ENCODE measurements around the gene SPEG. TPM values are rescaled to one million over a fixed set of nuclear protein-coding genes. Genes with fewer than 3 reads are reported as not detected.

Gene SPEG
- total RNA-seq, 1 experiment from 2014 or later = 55.3 TPM

- Mint-ChIP-seq H3K9me3 (no peaks in the 10 kb centered on the region), H3K27ac (no peak overlapping the region), H3K4me1 (no peaks in the 10 kb centered on the region; the same call in 1 of the 2 replicates), H3K36me3 (no peaks in the 10 kb centered on the region), H3K27me3 (ENCODE audit: low read depth) (peaks cover 17% of the 10 kb centered on the region), H3K4me3 (no peak overlapping the region)
- POLR2A ChIA-PET = no interaction called here
- no peak for DNase-seq (ENCODE audit: low spot score)
- no peak for ATAC-seq
- CTCF ChIA-PET = interaction anchor here (0.6 to 1.2 kb wide), 2 partner anchors 23 to 98 kb away, joined by 3 read pairs; no protein-coding TSS in a partner anchor
- TF ChIP-seq ZSCAN18 (CRISPR knock-in tag; IDR thresholded peaks at IDR 0.05) (no peak), NFATC4 (CRISPR knock-in tag; IDR thresholded peaks at IDR 0.05) (no peak)
These were observed 9.2 kb upstream of the SPEG start for GRCh38 chr2:219425238-219426067.

GRCh38 chr2:219426068-219426443 lies 8.6 kb upstream of the SPEG start:
- ChIA-PET CTCF (no interaction called here), POLR2A (no interaction called here)
- Mint-ChIP-seq H3K27ac (no peak overlapping the region), H3K36me3 (no peaks in the 10 kb centered on the region), H3K9me3 (no peaks in the 10 kb centered on the region), H3K27me3 (ENCODE audit: low read depth) (peaks cover 11% of the 10 kb centered on the region), H3K4me3 (no peak overlapping the region), H3K4me1 (no peaks in the 10 kb centered on the region; the same call in 1 of the 2 replicates)
- no peak for ATAC-seq
- DNase-seq (ENCODE audit: low spot score) = no peak
- TF ChIP-seq, protein P1, sequence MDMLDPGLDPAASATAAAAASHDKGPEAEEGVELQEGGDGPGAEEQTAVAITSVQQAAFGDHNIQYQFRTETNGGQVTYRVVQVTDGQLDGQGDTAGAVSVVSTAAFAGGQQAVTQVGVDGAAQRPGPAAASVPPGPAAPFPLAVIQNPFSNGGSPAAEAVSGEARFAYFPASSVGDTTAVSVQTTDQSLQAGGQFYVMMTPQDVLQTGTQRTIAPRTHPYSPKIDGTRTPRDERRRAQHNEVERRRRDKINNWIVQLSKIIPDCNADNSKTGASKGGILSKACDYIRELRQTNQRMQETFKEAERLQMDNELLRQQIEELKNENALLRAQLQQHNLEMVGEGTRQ (CRISPR knock-in tag; IDR thresholded peaks at IDR 0.05) = no peak
- TF ChIP-seq ETV6 (CRISPR knock-in tag; IDR thresholded peaks at IDR 0.05) (no peak), ZNF671 (CRISPR knock-in tag; IDR thresholded peaks at IDR 0.05) (no peak), NR1H2 (CRISPR knock-in tag; IDR thresholded peaks at IDR 0.05) (no peak), ZNF317 (CRISPR knock-in tag; IDR thresholded peaks at IDR 0.05; ENCODE audit: borderline replicate concordance, low read depth) (no peak), ZNF423 (CRISPR knock-in tag; IDR thresholded peaks at IDR 0.05) (no peak), ZNF219 (CRISPR knock-in tag; IDR thresholded peaks at IDR 0.05; ENCODE audit: borderline replicate concordance) (no peak), MXD4 (CRISPR knock-in tag; IDR thresholded peaks at IDR 0.05; ENCODE audit: borderline replicate concordance) (no peak)
- TF ChIP-seq, protein P2, sequence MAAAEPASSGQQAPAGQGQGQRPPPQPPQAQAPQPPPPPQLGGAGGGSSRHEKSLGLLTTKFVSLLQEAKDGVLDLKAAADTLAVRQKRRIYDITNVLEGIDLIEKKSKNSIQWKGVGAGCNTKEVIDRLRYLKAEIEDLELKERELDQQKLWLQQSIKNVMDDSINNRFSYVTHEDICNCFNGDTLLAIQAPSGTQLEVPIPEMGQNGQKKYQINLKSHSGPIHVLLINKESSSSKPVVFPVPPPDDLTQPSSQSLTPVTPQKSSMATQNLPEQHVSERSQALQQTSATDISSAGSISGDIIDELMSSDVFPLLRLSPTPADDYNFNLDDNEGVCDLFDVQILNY (CRISPR knock-in tag; IDR thresholded peaks at IDR 0.05) = no peak
- TF ChIP-seq, protein P3, sequence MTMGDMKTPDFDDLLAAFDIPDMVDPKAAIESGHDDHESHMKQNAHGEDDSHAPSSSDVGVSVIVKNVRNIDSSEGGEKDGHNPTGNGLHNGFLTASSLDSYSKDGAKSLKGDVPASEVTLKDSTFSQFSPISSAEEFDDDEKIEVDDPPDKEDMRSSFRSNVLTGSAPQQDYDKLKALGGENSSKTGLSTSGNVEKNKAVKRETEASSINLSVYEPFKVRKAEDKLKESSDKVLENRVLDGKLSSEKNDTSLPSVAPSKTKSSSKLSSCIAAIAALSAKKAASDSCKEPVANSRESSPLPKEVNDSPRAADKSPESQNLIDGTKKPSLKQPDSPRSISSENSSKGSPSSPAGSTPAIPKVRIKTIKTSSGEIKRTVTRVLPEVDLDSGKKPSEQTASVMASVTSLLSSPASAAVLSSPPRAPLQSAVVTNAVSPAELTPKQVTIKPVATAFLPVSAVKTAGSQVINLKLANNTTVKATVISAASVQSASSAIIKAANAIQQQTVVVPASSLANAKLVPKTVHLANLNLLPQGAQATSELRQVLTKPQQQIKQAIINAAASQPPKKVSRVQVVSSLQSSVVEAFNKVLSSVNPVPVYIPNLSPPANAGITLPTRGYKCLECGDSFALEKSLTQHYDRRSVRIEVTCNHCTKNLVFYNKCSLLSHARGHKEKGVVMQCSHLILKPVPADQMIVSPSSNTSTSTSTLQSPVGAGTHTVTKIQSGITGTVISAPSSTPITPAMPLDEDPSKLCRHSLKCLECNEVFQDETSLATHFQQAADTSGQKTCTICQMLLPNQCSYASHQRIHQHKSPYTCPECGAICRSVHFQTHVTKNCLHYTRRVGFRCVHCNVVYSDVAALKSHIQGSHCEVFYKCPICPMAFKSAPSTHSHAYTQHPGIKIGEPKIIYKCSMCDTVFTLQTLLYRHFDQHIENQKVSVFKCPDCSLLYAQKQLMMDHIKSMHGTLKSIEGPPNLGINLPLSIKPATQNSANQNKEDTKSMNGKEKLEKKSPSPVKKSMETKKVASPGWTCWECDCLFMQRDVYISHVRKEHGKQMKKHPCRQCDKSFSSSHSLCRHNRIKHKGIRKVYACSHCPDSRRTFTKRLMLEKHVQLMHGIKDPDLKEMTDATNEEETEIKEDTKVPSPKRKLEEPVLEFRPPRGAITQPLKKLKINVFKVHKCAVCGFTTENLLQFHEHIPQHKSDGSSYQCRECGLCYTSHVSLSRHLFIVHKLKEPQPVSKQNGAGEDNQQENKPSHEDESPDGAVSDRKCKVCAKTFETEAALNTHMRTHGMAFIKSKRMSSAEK (CRISPR knock-in tag; IDR thresholded peaks at IDR 0.05; ENCODE audit: borderline replicate concordance) = no peak

GRCh38 chr2:219426534-219427136 lies 8.0 kb upstream of the SPEG start:
- DNase-seq (ENCODE audit: low spot score) (no peak), ATAC-seq (no peak)
- H3K27me3 Mint-ChIP-seq (ENCODE audit: low read depth) = peaks cover 8% of the 10 kb centered on the region
- H3K4me1 Mint-ChIP-seq = no peaks in the 10 kb centered on the region; the same call in 1 of the 2 replicates
- ChIA-PET POLR2A (no interaction called here), CTCF (interaction anchor here (2.6 kb wide), 1 partner anchor 32 kb away, joined by 14 read pairs; no protein-coding TSS in a partner anchor)
- H3K36me3 Mint-ChIP-seq = no peaks in the 10 kb centered on the region
- no peak overlapping the region for H3K4me3 Mint-ChIP-seq
- TF ChIP-seq GRHL2 (CRISPR knock-in tag; IDR thresholded peaks at IDR 0.05; ENCODE audit: insufficient replicate concordance, severe bottlenecking) = no peak
- TF ChIP-seq ETV6 (CRISPR knock-in tag; IDR thresholded peaks at IDR 0.05) = no peak
- TF ChIP-seq NFYB (CRISPR knock-in tag; conservative IDR thresholded peaks at IDR 0.05; ENCODE audit: low read depth) = no peak
- no peak for TF ChIP-seq SP1 (CRISPR knock-in tag; conservative IDR thresholded peaks at IDR 0.05)
- TF ChIP-seq ATF3 (CRISPR knock-in tag; conservative IDR thresholded peaks at IDR 0.05) = no peak
- TF ChIP-seq, protein P4, sequence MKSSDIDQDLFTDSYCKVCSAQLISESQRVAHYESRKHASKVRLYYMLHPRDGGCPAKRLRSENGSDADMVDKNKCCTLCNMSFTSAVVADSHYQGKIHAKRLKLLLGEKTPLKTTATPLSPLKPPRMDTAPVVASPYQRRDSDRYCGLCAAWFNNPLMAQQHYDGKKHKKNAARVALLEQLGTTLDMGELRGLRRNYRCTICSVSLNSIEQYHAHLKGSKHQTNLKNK (CRISPR knock-in tag; IDR thresholded peaks at IDR 0.05) = no peak
- no peaks in the 10 kb centered on the region for H3K9me3 Mint-ChIP-seq
- H3K27ac Mint-ChIP-seq = no peak overlapping the region
